Gastrocnemius medialis (tissue), 4 donors: ENCODE measurements around the gene MEIOB.
"Not testable (repeated sequence)": the region's sequence is repeated elsewhere in the genome, so short reads cannot be mapped to it uniquely, and the experiment has no call there.

Experiments used
- POLR2A ChIP-seq, 2 donors: fragments of 450-650 bp; IDR thresholded peaks; one replicate each; pipeline ENCODE4 v1.6.1; 2017; ENCODE audit warnings: antibody characterized with exemption in 2 of 2, mild to moderate bottlenecking in 2 of 2, moderate library complexity in 2 of 2
- TF ChIP-seq, protein P1 (sequence below), 5 experiments: fragments of 450-650 bp in 3 of 5; fragments of 200-600 bp in 2 of 5; sonication (generic) in 2 of 5; IDR thresholded peaks in 4 of 5; conservative IDR thresholded peaks in 1 of 5; 1 replicate in 4 of 5; 2 replicates in 1 of 5; pipeline ENCODE4 v1.5.1; 2016 to 2019; ENCODE audit warnings: antibody characterized with exemption in 5 of 5, mild to moderate bottlenecking in 3 of 5, moderate library complexity in 3 of 5

DNA sequence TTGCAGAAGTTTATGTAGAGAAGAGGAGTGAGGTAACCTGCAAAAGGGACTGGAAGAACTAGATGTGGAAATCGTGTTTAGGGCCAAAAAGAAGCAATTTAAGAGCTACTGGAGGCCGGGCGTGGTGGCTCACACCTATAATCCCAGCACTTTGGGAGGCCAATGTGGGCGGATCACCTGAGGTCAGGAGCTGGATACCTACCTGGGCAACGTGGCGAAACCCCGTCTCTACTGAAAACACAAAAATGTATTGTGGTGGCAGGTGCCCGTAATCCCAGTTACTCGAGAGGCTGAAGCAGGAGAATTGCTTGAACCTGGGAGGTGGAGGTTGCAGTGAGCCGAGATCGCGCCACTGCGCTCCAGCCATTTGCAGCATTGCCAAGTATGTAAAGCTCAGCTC lies 4.1 kb upstream of the MEIOB start:
- TF ChIP-seq, protein P1, sequence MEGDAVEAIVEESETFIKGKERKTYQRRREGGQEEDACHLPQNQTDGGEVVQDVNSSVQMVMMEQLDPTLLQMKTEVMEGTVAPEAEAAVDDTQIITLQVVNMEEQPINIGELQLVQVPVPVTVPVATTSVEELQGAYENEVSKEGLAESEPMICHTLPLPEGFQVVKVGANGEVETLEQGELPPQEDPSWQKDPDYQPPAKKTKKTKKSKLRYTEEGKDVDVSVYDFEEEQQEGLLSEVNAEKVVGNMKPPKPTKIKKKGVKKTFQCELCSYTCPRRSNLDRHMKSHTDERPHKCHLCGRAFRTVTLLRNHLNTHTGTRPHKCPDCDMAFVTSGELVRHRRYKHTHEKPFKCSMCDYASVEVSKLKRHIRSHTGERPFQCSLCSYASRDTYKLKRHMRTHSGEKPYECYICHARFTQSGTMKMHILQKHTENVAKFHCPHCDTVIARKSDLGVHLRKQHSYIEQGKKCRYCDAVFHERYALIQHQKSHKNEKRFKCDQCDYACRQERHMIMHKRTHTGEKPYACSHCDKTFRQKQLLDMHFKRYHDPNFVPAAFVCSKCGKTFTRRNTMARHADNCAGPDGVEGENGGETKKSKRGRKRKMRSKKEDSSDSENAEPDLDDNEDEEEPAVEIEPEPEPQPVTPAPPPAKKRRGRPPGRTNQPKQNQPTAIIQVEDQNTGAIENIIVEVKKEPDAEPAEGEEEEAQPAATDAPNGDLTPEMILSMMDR (IDR thresholded peaks at IDR 0.05 in 4 of 5, conservative IDR thresholded peaks at IDR 0.05 in 1 of 5): not testable (repeated sequence)
- not testable (repeated sequence) for TF ChIP-seq POLR2A (IDR thresholded peaks at IDR 0.05)
